HG03135 (cell line): ENCODE measurements around the gene CD300LB.
"Not testable (repeated sequence)": the region's sequence is repeated elsewhere in the genome, so short reads cannot be mapped to it uniquely, and the experiment has no call there.

Experiments used
- ATAC-seq: cut with Tn5 transposase; IDR thresholded peaks from one replicate; pipeline ENCODE4 v1.9.1; 2021; ENCODE audit warnings: mild to moderate bottlenecking, moderate library complexity; ENCODE audit not compliant: unreplicated experiment

CD300LB gene

GRCh38 chr17:74499992-74500391, 31.3 kb downstream of the CD300LB start:
- ATAC-seq = no peak

- ATAC-seq = no peak
Observed at GRCh38 chr17:74497471-74497870, 33.8 kb downstream of the CD300LB start.

DNA sequence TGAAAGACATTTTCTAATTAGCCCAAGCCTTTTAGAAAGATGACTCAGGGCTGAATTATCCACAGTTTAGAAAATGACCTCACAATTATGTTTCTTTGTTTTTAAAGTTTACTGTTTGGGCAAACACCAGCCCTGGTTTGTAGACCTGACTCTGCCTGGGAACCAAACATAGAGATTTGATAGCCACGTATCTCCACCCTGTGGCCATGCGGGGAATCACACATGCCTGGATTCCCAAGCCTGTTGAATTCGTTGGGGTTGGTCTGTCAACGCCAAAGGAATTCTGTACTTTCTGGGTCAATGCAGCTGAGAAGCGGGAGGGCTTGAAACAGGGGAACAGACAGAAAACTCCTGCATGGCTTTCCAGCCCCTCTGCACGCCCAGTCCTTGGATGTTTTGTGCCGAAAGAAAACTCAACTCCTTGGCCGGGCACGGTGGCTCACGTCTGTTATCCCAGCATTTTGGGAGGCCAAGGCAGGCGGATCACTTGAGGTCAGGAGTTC, 37.9 kb downstream of the CD300LB start:
- no peak for ATAC-seq

DNA sequence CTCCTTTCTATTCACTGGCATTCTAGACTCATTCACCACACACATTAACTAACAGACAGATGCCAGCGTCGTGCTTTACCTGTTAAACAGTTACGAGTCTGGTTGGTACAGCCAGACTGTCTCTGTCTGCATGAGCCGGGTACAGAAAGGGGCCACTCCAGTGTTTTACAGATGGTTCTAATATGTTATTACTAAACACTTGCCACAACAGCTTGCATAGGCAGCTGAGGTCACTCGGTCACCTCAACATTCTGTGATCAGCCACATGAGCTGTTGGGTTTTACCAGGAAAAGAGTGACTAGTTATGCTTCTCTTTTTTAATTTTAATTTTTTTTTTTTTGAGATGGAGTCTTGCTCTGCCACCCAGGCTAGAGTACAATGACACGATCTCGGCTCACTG, 39.6 kb downstream of the CD300LB start:
- no peak for ATAC-seq

- ATAC-seq = no peak
Observed at GRCh38 chr17:74490716-74491115, 40.6 kb downstream of the CD300LB start.

GRCh38 chr17:74488276-74488675, 43.0 kb downstream of the CD300LB start:
- not testable (repeated sequence) for ATAC-seq

GRCh38 chr17:74485841-74486240, 45.4 kb downstream of the CD300LB start:
- ATAC-seq = no peak

- no peak for ATAC-seq
Observed at GRCh38 chr17:74485022-74485743, 46.1 kb downstream of the CD300LB start.

DNA sequence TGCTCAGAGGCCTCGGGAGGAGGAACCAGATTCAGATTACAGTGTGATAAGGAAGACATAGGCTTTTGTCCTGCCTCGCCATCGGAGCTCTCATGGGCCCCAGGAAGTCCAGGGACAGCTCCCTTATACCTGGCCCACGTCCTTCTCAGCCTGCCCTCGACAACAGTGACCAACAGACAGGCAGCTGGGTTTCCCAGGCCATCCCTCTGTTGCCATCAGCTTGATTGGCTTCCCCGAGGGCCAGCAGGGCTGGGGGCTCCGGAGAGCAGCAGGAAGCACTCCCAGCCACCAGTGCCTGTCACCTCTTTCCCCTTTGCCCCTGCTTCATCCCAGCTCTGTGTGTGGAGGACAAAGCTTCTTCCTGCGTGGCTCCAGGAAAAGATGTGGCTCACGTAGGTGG, 47.2 kb downstream of the CD300LB start:
- no peak for ATAC-seq

DNA sequence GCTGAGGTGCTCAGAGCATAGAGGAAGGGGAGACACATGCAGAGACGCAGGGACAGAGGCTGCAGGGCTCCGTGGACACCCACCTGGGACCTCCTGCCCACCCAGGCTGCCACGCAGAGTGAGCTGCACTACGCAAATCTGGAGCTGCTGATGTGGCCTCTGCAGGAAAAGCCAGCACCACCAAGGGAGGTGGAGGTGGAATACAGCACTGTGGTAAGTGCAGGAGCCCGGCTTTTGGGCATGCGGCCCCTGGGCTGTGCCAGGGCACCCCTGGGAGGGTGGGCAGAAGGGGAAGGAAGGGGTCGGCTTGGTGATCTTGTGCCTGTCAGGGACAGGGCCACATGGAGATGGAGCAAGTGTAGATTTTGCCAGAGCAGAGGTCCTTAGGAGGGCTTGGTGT, 49.7 kb downstream of the CD300LB start:
- no peak for ATAC-seq

- ATAC-seq = no peak
Observed at GRCh38 chr17:74480290-74480689, 51.0 kb downstream of the CD300LB start.

- ATAC-seq = no peak
Observed at GRCh38 chr17:74478420-74479100, 52.7 kb downstream of the CD300LB start.

GRCh38 chr17:74477411-74477810, 53.9 kb downstream of the CD300LB start:
- no peak for ATAC-seq

- no peak for ATAC-seq
Observed at GRCh38 chr17:74475189-74475588, 56.1 kb downstream of the CD300LB start.

- ATAC-seq = no peak
Observed at GRCh38 chr17:74474043-74474792, 57.1 kb downstream of the CD300LB start.

- ATAC-seq = no peak
Observed at GRCh38 chr17:74473294-74473693, 58.0 kb downstream of the CD300LB start.

DNA sequence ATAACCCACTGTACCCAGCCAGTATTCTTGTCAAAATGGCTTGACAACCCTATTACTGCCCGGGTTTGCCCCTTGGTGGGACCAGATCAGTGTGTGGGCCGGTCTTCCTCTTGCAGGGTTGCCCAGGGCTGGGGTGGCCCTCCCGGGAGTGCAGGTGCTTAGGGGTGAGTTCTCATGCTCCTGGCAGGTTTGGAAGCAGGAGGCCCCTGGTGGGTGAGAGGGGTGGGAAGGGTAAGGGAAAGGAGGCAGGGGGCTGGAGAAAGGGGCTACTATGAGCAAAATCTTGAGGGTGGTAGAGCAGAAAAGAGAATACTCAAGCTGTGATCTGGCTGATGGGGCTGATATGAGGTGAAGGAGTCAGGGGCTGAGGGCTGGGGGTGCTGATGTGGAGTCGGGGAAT, 58.4 kb downstream of the CD300LB start:
- no peak for ATAC-seq

- ATAC-seq = no peak
Observed at GRCh38 chr17:74471341-74471740, 59.9 kb downstream of the CD300LB start.
